Endometrial microvascular endothelial cells (primary cell): ENCODE results near the gene TMEM154. TPM values are rescaled to one million over a fixed set of nuclear protein-coding genes. Genes with fewer than 3 reads are reported as not detected.

Experiments used
- in situ Hi-C: cut with HindIII; loops from 2 replicates; pipeline ENCODE4 v1.10.0; 2017; ENCODE audit warnings: low sequenced_read_pairs, low pct_unique_long_range_greater_than_20kb; ENCODE audit errors: inconsistent ontology term
- total RNA-seq: library from RNA; depleted of rRNA; stranded (reverse); fragments of >200 nt; gene quantifications from one replicate; pipeline ENCODE4 v1.2.3, GENCODE V29; 2015; ENCODE audit errors: inconsistent ontology term

The TMEM154 gene
- total RNA-seq, 1 donor from 2014 or later: 7.0 TPM

DNA sequence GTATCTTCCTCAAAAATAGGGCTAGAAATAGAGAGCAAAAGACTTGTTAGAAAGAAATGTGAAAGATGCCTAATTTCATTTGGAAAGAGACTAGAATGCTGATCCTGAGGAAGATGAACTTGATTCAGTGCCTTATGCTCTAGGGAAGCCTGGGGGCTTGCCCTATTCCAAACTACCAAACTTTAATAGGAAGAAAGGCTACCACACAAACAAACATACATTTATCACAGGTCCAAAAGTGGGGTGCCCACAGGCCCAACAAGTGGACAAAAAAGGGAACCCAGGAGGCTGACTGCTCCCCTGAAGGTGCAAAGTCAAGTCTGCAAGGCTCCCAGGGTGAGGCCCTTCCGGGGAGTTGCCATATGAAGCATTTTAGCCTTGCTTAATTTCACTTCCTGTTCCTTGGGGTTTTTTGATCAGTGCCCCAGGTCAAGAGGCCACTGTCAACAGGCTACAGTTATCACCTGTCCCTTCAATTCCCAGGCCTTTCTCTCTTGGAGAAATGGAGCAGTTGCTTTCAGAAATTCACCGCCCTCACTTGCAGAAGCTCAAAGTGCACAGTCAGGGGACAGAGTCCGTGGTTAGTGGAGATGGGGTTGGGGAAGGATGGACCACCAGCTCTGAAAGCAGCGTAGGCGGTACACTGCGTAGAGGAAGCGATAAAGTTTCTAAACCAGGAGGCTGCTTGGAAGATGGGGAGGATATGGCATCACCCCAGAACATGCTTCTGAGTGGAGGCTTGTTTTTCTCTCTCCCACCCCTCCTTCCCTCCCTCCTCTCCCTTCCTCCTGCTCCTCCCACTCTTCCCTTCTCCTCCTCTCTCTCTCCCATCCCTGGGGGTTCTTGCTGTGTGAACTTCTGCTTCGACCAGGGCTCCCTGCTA is 36.4 kb downstream of the TMEM154 start:
- in situ Hi-C loops: no loop called here

DNA sequence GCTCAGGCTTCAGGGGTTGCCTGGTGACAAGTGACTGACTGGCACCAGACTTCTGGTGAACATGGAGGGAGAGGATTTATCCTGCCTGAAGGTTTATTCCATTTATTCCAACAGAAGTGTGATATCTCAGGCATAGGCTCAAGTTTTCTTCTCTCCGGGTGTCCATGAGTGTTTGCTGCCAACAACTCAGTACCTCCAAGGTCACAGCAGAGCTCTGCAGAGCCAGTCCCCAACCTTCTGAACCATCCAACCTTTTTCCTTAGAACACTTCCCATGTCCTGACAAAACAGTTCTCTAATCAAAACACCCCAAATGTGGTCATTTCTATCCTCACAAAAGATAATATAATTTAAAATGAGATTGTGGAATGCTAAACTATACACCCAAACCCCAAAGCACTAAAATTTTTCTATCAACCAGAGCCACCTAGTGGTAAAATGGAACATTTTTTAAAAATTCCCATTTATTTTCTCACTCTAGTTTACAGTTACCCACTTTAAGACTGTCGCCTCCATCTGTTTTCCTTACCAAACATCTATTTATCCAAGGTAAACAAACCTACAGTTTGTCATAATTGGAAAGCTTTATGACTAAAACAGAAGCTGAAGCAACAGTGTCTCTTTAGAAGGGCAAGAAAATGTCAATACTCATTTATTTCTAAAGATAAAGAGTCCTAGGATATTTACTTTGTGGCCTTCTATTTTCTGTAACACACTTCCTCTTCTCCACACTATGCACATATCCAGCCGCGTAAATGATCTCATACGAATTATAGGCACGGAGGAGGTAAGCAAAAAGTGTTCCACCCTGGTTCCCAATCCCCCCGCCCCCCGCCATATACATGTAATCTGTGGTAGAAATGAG is 39.5 kb downstream of the TMEM154 start:
- in situ Hi-C loops: no loop called here

DNA sequence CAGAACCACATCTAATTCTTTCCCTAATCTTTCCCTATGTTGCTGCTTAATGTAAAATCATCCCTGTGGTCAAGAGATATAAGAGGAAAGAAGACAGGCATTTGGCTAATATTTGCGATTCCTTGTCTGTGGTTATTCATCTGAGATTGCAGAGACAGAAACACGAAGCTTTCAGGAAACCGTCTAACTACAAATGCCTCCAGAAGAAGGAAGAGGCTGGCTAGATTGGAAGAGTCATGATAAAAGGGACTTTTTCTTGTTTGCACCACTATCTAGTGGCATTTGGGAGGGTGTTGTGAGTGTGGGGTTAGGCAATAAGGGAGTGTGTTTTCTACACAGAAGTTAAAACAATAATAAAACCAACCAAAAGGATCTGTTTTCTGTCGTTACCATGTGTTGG is 43.9 kb downstream of the TMEM154 start:
- in situ Hi-C loops: no loop called here

DNA sequence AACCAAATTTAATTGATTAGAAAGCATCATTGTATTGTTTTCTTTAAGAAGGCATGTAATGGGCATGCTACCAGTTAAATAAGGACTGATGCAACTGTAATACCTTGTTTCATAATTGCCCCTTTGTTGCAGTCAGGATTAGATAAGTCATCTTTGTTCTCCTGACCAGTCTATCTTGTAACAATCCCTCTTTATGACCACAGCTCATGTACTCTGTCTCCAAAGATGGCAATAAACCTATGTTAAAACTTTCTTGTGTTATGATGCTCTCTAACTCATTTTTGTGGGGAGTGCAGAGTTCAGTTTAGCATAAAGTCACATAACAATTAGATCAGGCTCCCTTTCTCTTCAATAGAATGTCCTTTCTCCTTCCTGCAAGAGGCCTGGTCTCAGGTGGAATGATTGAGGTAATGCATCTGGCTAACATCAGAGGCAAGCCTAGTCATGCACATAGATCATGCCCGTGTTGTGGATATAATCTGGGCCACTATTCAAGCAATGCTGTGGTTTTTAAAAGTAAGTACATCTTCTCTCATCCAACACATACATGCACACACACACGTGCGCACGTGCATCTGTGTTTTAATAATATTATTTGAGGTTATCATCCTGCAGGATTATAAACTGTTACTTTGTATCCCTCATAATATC is 45.6 kb downstream of the TMEM154 start:
- in situ Hi-C loops: no loop called here

DNA sequence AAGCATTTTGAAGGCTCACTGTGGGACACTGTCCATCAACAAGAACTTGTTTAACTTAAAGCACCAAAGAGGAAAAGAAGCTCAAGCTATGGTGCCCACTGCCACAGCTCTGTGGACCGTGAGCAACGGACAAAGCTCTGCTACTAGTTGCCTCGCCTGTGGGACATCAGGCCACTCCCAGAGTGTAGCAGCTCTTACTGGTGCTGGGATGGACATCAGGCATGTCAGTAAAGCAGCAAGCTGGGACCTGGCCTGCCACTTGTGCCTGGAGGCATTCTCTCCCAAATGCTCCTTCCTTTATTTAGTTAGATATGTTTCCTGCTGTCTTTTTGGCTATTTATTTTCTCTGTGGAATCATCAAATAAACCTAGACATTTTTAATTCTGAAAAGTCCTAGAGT is 46.7 kb downstream of the TMEM154 start:
- in situ Hi-C loops: no loop called here

DNA sequence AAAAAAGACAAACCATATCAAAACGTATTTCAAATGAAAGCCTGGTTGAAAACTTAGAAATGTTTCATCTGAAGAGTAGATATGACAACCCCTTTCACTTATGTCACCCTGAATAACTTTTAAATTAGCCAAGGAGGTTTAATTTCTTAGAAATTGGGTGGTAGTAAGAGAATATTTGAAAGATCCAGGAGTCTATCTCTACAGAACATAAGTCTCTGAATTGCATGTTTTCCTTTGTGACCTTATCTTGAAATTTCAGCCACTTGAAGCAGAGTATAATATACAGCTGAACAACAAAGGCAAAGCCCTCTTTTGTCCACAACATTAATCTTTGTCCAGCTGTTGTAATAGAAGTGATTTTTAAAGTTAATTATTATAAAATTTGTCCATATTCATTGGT is 49.5 kb downstream of the TMEM154 start:
- in situ Hi-C loops: no loop called here

DNA sequence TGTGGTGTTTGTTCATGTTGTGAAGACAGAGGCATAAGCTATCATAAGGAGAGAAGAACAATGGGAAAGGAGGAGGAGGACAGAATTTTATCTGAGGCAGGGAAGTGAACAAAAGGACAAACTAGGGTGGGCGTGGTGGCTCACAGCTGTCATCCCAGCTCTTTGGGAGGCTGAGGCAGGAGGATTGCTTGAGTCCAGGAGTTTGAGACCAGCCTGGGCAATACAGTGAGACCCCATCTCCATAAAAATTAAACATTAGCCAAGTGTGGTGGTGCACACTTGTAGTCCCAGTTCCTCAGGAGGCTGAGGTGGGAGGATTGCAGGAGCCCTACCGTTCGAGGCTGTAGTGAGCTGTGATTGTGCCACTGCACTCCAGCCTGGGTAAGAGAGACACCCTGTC is 49.9 kb downstream of the TMEM154 start:
- in situ Hi-C loops: no loop called here

DNA sequence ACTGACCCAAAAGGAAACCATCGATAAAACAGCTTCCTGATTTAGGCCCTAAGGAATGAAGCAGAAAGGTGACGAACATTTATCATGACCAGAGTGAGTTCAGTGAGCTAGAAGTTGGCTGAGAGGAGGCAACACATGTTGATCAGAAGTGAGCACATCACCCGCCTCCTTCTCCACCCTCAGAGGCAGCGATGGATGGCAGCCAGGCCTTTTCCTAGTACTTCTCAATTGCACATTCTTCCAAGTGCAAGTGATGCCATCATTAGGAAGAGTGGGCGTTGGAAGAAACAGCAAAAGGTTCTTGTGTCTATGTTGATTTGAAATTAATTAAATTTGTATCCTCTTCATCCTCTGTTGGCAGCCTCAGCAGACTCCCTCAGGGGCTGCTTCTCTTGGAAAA is 51.7 kb downstream of the TMEM154 start:
- in situ Hi-C loops: no loop called here

DNA sequence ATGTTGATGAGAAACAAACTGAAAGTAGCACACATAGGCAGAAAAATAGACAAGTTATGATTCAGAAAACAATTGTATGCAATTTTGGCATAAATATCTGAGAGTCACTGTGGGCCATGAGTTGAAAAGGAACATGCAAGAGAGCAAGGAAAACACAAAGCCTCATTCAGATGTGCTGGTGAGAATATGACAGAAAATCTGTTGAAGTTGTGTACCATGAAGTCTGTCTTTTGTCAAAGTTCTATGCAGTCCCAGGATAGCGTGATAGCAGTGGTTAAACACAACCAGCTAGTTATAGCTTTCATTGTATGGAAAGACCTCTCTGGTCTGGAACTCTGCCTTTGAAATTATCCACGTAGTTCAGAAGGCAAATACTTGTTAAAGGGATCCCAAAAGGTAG is 53.0 kb downstream of the TMEM154 start:
- in situ Hi-C loops: no loop called here

DNA sequence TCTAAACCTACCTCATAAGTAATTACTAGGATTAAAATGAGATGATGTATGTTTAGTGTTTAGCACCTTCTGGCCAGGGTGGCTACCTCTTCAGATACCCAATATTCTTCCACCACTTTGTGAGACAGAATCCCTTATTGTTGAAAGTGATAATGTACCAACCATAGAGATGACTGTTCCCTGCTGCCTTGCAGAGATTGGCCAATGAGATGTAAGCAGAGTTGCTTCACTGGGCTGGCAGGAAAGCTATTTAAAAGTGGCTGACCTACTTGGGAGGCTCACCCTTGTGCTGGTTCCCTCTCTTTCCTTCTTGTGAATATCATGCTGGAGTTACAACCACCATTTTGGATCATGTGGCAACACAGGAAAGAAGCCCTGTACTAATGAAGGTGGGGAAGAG is 58.9 kb downstream of the TMEM154 start:
- in situ Hi-C loops: no loop called here

DNA sequence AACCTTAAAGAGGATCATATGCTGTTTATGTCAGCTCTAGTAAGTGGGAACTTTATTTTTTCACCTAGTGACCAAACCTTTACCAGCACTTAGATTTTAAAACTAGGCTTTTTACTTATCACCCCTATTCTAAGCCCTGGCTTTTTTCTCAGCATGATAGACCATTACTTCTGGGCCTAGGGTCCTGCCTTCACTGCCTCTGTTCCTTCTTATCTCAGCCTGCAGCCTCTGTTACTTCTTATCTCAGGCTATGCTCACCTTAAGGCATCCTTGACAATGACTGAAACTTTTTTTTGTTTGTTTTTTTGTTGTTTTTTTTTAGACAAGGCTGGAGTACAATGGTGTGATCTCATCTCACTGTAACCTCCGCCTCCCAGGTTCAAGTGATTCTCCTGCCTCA is 59.6 kb downstream of the TMEM154 start:
- in situ Hi-C loops: no loop called here

DNA sequence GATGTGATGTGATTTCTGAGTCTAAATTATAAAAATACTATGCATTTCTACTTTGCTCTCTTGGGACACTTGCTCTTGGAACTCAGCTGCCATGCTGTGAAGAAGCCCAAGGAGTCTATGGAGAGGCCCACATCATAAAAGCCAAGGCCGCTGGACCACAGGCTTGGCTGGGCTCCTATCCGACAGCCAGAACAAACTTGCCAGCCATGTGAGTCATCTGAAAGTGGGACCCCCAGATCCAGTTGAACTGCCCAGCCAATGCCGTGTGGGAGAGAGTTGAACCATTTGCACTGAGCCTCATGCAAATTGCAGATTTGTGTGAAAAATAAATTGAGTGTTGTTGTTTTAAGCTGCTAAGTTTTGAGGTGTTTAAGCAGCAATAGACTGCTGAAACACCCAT is 60.2 kb downstream of the TMEM154 start:
- in situ Hi-C loops: no loop called here

DNA sequence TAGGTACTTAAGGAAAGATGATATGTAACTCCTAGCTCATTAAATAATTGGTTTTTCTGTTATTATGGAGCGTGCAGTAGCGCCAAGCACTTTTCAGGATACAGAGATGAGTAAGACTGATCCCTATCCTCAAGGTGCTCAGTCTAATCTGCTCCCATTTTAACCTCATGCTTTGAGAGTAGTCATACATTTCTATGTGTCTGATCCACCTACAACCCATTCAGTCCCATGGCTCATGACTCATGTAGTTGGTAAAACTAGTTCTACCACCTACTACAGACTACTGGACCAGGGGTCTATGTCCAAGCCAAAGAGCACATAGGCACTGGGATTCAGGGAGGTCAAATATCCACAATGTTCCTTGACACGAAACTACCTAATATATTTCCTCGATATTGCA is 60.8 kb downstream of the TMEM154 start:
- in situ Hi-C loops: no loop called here

DNA sequence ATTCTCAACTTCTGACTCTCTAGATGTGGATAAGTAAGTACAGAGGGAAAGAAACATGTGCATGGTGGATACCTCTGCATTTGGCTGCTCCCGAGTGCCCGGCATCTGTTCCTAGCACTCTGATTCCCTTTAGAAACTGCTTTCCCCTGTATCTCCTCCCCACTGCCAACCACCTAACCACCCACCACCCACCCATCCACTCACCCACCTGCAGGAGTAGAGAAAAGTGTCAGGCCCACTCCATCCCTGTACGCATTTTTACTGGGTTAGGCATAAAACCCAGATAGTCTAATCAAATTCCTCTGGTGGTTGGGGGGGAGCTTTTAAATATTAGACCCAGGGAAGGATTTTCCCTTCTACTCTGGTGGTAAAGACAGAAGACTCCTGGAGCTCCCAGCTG is 63.0 kb downstream of the TMEM154 start:
- in situ Hi-C loops: no loop called here

DNA sequence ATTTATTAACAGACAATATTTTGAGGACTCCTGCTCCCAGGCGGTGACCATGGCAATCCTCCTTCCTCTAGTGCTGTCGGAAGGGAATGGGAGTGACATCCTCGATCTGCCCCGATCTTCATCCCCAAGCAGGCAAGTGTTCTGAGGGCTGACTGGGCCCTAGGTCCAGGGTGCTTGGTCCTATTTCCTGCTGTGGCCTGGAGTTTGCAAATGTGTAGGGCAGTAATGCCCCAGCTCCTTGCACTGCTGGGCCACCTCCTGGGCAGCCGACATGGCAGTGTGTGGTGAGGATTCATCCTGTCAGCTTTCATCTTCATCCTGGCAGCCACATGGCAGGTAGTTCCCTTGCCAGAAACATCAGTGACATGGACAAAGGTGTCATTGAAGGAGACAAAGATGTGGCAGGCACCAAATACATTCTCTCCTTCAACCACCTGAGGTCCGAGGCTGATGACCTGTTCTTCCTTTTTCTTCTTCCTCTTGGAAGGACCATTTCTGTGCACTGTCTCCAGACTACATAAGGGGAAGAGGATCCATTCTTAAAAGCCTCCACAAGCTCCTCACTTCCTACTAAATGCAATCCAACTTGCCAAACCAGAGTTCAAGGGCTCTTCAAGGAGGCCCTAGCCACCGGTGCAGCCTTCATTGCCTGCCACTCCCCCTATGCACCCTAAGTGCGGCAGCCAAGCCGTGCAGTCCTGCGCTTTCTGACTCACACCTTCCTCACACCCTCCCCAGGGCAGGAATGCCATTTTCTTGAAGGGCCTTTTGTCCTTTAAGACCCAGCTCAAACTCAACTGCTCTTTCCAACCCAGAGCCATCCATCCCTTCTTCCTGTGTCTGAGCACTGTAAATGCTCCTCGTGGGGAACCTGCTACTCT is 65.7 kb downstream of the TMEM154 start:
- in situ Hi-C loops: no loop called here

DNA sequence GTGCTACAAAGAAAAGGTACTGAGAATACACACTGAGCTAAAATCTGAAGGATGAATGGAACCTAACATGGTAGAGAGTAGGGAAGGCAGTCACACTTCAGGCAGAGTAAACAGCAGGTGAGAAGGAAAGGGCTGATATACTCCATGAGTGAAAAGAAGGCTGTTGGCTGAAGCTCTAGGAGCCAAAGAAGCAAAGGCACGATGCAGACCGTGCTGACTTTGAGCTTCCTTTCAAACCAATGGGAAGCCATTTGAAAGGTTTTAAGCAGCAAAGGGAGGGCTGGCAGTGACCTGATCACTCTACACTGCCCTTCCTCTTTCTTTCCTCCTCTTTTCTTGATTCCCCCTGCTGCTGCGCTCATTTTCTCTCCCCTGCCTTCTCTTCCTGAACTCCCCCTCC is 66.4 kb downstream of the TMEM154 start:
- in situ Hi-C loops: no loop called here

DNA sequence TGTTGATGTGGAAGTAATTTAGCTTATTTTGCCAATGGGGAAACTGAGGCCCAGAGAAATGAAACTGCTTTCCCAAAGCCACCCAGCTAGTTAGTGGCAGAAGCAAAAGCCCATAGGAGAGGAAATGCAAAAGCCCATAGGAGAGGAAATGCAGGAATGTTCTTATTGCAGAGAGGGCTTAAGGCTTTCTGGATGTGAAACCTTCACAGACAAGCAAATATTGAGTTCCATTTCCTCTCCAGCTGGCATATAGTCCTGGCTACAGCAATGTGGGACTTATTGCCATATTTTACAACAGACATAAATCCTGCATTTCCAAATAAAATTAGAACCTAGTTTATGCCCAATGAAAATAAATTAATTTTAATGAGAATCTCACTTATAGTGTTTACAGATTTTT is 69.7 kb downstream of the TMEM154 start:
- in situ Hi-C loops: no loop called here

DNA sequence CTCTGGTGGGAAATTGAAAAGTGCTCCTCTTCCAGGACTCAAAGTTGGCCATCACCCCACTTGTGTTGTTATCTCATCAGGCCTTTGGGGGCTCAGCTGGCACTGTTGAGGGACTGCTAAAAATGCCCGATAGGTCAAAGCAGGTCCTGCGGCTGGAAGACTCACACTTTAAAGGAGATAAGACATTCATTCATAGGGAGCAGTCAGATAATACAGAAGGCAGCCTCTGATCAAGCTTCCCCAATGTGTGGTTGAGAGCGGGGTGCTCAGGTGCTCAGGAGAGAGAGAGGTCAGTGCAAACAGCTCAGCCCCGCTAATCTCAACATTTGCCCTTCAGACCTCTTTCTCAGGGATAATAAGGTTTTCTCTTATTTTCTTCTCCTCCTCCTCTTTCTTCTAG is 70.3 kb downstream of the TMEM154 start:
- in situ Hi-C loops: no loop called here

DNA sequence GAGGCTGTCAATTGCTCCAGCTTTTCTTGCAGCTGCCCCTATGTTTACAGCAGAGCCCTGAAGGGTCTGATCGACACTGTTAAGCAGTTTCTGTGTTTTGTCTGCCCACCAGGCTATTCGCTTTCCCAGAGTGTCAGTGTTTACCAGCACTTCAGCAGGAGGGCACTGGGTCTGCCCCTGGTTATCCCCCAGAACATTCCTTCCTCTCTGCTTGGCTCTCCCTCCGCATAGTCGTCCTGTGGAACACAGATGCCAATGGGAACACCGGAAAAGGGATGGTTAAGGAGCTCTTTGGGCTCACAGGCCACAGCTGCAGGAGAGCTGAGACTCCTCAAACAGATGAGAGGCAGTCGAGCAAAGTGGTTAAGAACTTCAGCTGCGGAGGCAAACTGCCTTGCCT is 72.6 kb downstream of the TMEM154 start:
- in situ Hi-C loops: no loop called here
